Measurements from ENCODE around the gene ZNF804B. TPM values are rescaled to one million over a fixed set of nuclear protein-coding genes. Genes with fewer than 3 reads are reported as not detected.

Gene ZNF804B
- total and polyA plus RNA-seq, 9 of the 15 experiments (the other 6 are each of a cell fraction or from before 2014, with no cell fraction given), result 0.04 to 0.22 (median 0.09) TPM; not detected in 6

DNA sequence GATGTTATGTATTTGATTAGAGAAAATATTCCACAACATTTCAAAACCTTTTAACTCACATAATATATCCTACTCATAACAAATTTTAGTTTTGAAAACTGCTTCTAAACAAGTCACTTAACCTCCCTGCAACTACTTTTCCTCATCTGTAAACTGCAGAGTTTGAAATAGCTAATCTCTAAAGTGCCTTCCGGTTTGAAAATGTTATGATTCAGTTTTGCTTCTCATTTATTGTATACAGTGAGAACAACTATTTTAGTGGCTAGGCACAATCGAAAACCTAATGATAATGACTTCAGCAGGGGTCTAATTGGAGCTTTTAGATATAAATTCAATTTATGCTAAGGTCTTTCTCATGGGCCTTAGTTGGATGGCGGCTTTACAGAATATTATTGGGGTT lies 66.7 kb downstream of the ZNF804B start:
- H3K9me3 ChIP-seq (replicated peaks; ENCODE audit: control insufficient read depth, insufficient read depth, low read depth, low read length), result no peaks in the 10 kb centered on the region
- H2AFZ ChIP-seq (ENCODE audit: low read depth, low read length), result no peak overlapping the region
- ChIA-PET POLR2A (interaction anchor here (0.7 kb wide), 1 partner anchor 9 kb away, joined by 3 read pairs; no protein-coding TSS in a partner anchor), CTCF (ENCODE audit: low intra/inter-chr PET ratio) (no interaction called here)
- no peaks in the 10 kb centered on the region for H4K20me1 ChIP-seq (replicated peaks; ENCODE audit: control insufficient read depth, insufficient read depth, low read length)
- no peaks in the 10 kb centered on the region for H3K27me3 ChIP-seq (ENCODE audit: control insufficient read depth in 2 of 2, insufficient read depth in 2 of 2, low read length in 2 of 2)
- H3K4me3 ChIP-seq, result no peak overlapping the region
- H3K9me1 ChIP-seq (ENCODE audit: control insufficient read depth, insufficient read depth, low read length), result no peaks in the 10 kb centered on the region
- H3K4me2 ChIP-seq (ENCODE audit: insufficient read depth, low read length), result no peak overlapping the region
- H3K36me3 ChIP-seq (ENCODE audit: control insufficient read depth, insufficient read depth, low read length), result no peaks in the 10 kb centered on the region
- FAIRE-seq (no peak), ATAC-seq (no peak), DNase-seq (ENCODE audit: extremely low read depth in 1 of 4, low spot score in 3 of 4) (no peak)
- WGBS (ENCODE audit: insufficient coverage, low coverage, missing lambda C conversion rate), result 10% methylated on average over 3 of the region's 3 CpGs
- intact Hi-C loops (cut with micrococcal nuclease) (no loop called here), in situ Hi-C loops (cut with MboI) (no loop called here)
- no peak overlapping the region for H3K9ac ChIP-seq (ENCODE audit: insufficient read depth in 1 of 2, low read depth in 2 of 2, low read length in 2 of 2)
- H3K27ac ChIP-seq (ENCODE audit: extremely low read depth, low read depth, low read length), result no peak overlapping the region
- TF ChIP-seq ZNF121 (CRISPR knock-in tag; conservative IDR thresholded peaks at IDR 0.05) (no peak), STAG1 (CRISPR knock-in tag; IDR thresholded peaks at IDR 0.05; ENCODE audit: borderline replicate concordance) (no peak), DPF2 (IDR thresholded peaks at IDR 0.05) (no peak), POLR2B (IDR thresholded peaks at IDR 0.05; ENCODE audit: low read depth, partially characterized antibody) (no peak), BRD4 (IDR thresholded peaks at IDR 0.05) (no peak), SP2 (IDR thresholded peaks at IDR 0.05; ENCODE audit: extremely low read depth, low read depth, low read length, poor library complexity, severe bottlenecking) (no peak), MED1 (CRISPR knock-in tag; IDR thresholded peaks at IDR 0.05; ENCODE audit: borderline replicate concordance) (no peak), LCOR (CRISPR knock-in tag; IDR thresholded peaks at IDR 0.05) (no peak), NFRKB (IDR thresholded peaks at IDR 0.05; ENCODE audit: low read depth) (no peak), RBM14 (IDR thresholded peaks at IDR 0.05; ENCODE audit: borderline replicate concordance, insufficient read depth, low read depth, low read length) (no peak), CXXC5 (CRISPR knock-in tag; IDR thresholded peaks at IDR 0.05) (no peak)
- TF ChIP-seq, protein P1, sequence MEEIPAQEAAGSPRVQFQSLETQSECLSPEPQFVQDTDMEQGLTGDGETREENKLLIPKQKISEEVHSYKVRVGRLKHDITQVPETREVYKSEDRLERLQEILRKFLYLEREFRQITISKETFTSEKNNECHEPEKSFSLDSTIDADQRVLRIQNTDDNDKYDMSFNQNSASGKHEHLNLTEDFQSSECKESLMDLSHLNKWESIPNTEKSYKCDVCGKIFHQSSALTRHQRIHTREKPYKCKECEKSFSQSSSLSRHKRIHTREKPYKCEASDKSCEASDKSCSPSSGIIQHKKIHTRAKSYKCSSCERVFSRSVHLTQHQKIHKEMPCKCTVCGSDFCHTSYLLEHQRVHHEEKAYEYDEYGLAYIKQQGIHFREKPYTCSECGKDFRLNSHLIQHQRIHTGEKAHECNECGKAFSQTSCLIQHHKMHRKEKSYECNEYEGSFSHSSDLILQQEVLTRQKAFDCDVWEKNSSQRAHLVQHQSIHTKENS (CRISPR knock-in tag; IDR thresholded peaks at IDR 0.05), result no peak
- TF ChIP-seq, protein P2, sequence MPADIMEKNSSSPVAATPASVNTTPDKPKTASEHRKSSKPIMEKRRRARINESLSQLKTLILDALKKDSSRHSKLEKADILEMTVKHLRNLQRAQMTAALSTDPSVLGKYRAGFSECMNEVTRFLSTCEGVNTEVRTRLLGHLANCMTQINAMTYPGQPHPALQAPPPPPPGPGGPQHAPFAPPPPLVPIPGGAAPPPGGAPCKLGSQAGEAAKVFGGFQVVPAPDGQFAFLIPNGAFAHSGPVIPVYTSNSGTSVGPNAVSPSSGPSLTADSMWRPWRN (IDR thresholded peaks at IDR 0.05; ENCODE audit: low read depth), result no peak
- no peaks in the 10 kb centered on the region for H3K79me2 ChIP-seq (ENCODE audit: control insufficient read depth, insufficient read depth, low read length)
- no TSS peak for BruUV-seq (replicated peaks)
- H3K4me1 ChIP-seq (replicated peaks in 1 of 2; ENCODE audit: control insufficient read depth in 2 of 2, insufficient read depth in 2 of 2, low read length in 2 of 2), result no peaks in the 10 kb centered on the region

All from K562 (cell line).